Measurements from ENCODE around the gene MYO18B.

DNA sequence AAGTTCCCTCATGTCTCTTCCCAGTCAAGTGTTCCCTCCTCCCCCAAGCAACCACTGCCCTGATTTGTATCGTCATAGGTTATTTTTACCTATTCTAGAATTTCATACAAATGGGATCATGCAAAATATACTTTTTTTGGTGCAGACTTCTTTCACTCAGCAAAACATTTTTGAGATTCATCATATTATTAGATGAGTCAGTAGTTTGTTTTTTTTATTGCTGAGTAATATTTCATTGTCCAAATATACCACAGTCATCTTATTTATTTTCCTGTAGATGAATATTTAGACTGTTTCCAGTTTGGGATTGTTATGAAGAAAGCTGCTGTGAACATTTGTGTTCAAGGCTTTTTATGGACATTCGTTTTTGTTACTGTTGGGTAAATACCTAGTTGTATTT is 301.0 kb downstream of the MYO18B start:
- TF ChIP-seq POLR2A (IDR thresholded peaks at IDR 0.05) (no peak), POLR2AphosphoS5 (IDR thresholded peaks at IDR 0.05; ENCODE audit: insufficient read depth in 1 of 2, low read depth in 1 of 2) (no peak)
- TF ChIP-seq, protein P1, sequence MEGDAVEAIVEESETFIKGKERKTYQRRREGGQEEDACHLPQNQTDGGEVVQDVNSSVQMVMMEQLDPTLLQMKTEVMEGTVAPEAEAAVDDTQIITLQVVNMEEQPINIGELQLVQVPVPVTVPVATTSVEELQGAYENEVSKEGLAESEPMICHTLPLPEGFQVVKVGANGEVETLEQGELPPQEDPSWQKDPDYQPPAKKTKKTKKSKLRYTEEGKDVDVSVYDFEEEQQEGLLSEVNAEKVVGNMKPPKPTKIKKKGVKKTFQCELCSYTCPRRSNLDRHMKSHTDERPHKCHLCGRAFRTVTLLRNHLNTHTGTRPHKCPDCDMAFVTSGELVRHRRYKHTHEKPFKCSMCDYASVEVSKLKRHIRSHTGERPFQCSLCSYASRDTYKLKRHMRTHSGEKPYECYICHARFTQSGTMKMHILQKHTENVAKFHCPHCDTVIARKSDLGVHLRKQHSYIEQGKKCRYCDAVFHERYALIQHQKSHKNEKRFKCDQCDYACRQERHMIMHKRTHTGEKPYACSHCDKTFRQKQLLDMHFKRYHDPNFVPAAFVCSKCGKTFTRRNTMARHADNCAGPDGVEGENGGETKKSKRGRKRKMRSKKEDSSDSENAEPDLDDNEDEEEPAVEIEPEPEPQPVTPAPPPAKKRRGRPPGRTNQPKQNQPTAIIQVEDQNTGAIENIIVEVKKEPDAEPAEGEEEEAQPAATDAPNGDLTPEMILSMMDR (IDR thresholded peaks at IDR 0.05), result no peak

Data from vagina (tissue), 2 donors.